Tibial artery (tissue), 4 donors: Measurements from ENCODE around the gene LAMA2.

Source experiments
- DNase-seq, 2 donors: peaks; one replicate each; pipeline ENCODE4 v3.0.0-alpha.2; 2019
- H3K27ac ChIP-seq, 2 donors: fragments of 200-600 bp; sonication (generic) in 1 of 2; 1 replicate in 1 of 2; 2 replicates in 1 of 2; pipeline ENCODE4 v1.5.1; 2018 to 2019; ENCODE audit warnings: mild to moderate bottlenecking in 1 of 2
- H3K27me3 ChIP-seq, 2 donors: fragments of 200-600 bp; sonication (generic) in 1 of 2; one replicate each; pipeline versions ENCODE4 v1.5.1 to v1.6.0; 2016 to 2019
- H3K36me3 ChIP-seq, 3 donors: fragments of 200-600 bp; sonication (generic) in 2 of 3; one replicate each; pipeline ENCODE4 v1.5.1; 2016 to 2019; ENCODE audit warnings: mild to moderate bottlenecking in 2 of 3
- H3K4me1 ChIP-seq, 4 donors: fragments of 200-600 bp; sonication (generic) in 2 of 4; 1 replicate in 3 of 4; 2 replicates in 1 of 4; pipeline ENCODE4 v1.5.1; 2016 to 2019
- H3K4me3 ChIP-seq, 2 donors: fragments of 200-600 bp; sonication (generic) in 1 of 2; 1 replicate in 1 of 2; 2 replicates in 1 of 2; pipeline ENCODE4 v1.5.1; 2018 to 2019; ENCODE audit warnings: mild to moderate bottlenecking in 2 of 2
- H3K9me3 ChIP-seq, 3 donors: fragments of 200-600 bp; sonication (generic) in 1 of 3; one replicate each; pipeline ENCODE4 v1.5.1; 2016 to 2019
- intact Hi-C: fragments of 100-400 bp; cut with DNase I; formaldehyde crosslinking; loops from one replicate; pipeline ENCODE4 v1.15.0; 2023; ENCODE audit warnings: low total_unique reads
- TF ChIP-seq, protein P1 (sequence below), 2 experiments: fragments of 200-600 bp in 1 of 2; fragments of 450-650 bp in 1 of 2; IDR thresholded peaks; one replicate each; pipeline ENCODE4 v1.5.1; 2017 to 2019; ENCODE audit warnings: antibody characterized with exemption in 2 of 2, mild to moderate bottlenecking in 1 of 2, moderate library complexity in 1 of 2

The LAMA2 gene

DNA sequence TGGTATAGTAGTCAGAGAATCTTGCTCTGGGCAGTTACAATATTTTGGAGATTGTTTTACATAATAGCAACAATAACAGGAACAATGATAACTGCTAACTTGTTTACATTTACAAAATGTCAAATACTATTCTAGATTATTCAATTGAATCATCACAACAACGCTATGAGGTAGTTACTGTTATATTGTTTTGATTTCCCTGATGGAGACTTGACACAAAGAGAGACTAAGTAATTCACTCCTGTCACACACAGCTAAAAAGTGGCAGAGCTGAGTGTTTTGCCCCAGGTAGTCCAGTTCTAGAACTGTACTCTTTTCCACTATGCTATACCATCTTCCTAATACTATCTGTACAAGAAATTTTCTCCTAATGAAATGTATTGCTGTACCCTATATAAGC lies 356.1 kb downstream of the LAMA2 start:
- TF ChIP-seq, protein P1, sequence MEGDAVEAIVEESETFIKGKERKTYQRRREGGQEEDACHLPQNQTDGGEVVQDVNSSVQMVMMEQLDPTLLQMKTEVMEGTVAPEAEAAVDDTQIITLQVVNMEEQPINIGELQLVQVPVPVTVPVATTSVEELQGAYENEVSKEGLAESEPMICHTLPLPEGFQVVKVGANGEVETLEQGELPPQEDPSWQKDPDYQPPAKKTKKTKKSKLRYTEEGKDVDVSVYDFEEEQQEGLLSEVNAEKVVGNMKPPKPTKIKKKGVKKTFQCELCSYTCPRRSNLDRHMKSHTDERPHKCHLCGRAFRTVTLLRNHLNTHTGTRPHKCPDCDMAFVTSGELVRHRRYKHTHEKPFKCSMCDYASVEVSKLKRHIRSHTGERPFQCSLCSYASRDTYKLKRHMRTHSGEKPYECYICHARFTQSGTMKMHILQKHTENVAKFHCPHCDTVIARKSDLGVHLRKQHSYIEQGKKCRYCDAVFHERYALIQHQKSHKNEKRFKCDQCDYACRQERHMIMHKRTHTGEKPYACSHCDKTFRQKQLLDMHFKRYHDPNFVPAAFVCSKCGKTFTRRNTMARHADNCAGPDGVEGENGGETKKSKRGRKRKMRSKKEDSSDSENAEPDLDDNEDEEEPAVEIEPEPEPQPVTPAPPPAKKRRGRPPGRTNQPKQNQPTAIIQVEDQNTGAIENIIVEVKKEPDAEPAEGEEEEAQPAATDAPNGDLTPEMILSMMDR (IDR thresholded peaks at IDR 0.05) = no peak
- DNase-seq = no peak
- Histone ChIP-seq H3K4me3 (no peak overlapping the region), H3K9me3 (no peaks in the 10 kb centered on the region), H3K27me3 (no peaks in the 10 kb centered on the region), H3K4me1 (no peaks in the 10 kb centered on the region), H3K27ac (no peak overlapping the region), H3K36me3 (peaks cover 0 to 3% (median 0%) of the 10 kb centered on the region in 3 donors)
- intact Hi-C loops = no loop called here

GRCh38 chr6:129239825-129240491 lies 357.0 kb downstream of the LAMA2 start:
- H3K4me1 ChIP-seq = no peaks in the 10 kb centered on the region
- H3K9me3 ChIP-seq = no peaks in the 10 kb centered on the region
- H3K27me3 ChIP-seq = no peaks in the 10 kb centered on the region
- H3K4me3 ChIP-seq = no peak overlapping the region
- no peak overlapping the region for H3K27ac ChIP-seq
- no peak for DNase-seq
- intact Hi-C loops = no loop called here
- peaks cover 0 to 3% (median 0%) of the 10 kb centered on the region in 3 donors for H3K36me3 ChIP-seq
- TF ChIP-seq, protein P1 (IDR thresholded peaks at IDR 0.05) = no peak

GRCh38 chr6:129240492-129240853 lies 357.5 kb downstream of the LAMA2 start:
- Histone ChIP-seq H3K4me1 (no peaks in the 10 kb centered on the region), H3K36me3 (peaks cover 0 to 3% (median 0%) of the 10 kb centered on the region in 3 donors), H3K27ac (no peak overlapping the region), H3K9me3 (no peaks in the 10 kb centered on the region), H3K27me3 (no peaks in the 10 kb centered on the region), H3K4me3 (no peak overlapping the region)
- intact Hi-C loops = no loop called here
- DNase-seq = no peak
- TF ChIP-seq, protein P1 (IDR thresholded peaks at IDR 0.05) = no peak

GRCh38 chr6:129242546-129242945 lies 359.6 kb downstream of the LAMA2 start:
- no peaks in the 10 kb centered on the region for H3K27me3 ChIP-seq
- intact Hi-C loops = no loop called here
- no peak overlapping the region for H3K27ac ChIP-seq
- TF ChIP-seq, protein P1 (IDR thresholded peaks at IDR 0.05) = no peak
- DNase-seq = no peak
- H3K9me3 ChIP-seq = no peaks in the 10 kb centered on the region
- H3K4me1 ChIP-seq = no peaks in the 10 kb centered on the region
- peaks cover 0 to 3% (median 0%) of the 10 kb centered on the region in 3 donors for H3K36me3 ChIP-seq
- no peak overlapping the region for H3K4me3 ChIP-seq

GRCh38 chr6:129243377-129243776 lies 360.4 kb downstream of the LAMA2 start:
- Histone ChIP-seq H3K4me1 (no peaks in the 10 kb centered on the region), H3K9me3 (no peaks in the 10 kb centered on the region), H3K36me3 (peaks cover 0 to 3% (median 0%) of the 10 kb centered on the region in 3 donors), H3K27me3 (no peaks in the 10 kb centered on the region), H3K27ac (no peak overlapping the region), H3K4me3 (no peak overlapping the region)
- TF ChIP-seq, protein P1 (IDR thresholded peaks at IDR 0.05) = no peak
- DNase-seq = no peak
- intact Hi-C loops = no loop called here

DNA sequence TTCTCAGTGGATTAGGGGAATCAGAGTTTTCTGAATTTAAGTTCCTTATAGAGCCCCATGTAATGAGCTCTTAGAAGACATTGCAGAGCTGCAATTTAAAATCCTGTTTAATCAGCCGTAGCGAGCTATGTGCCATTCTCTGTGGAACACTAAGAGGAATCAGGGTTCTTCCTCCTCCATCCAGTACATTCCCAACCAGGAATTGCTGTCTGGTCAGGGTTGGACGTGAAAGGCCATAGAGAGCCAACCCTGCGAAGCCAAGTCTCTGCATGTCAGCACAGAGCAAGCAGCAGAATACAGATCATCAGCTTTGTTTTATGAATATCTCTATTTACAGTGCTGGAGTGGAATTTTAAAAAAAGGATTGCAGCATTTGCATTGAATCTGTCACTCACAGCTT lies 366.0 kb downstream of the LAMA2 start:
- Histone ChIP-seq H3K27ac (no peak overlapping the region), H3K27me3 (no peaks in the 10 kb centered on the region), H3K9me3 (no peaks in the 10 kb centered on the region), H3K36me3 (no peaks in the 10 kb centered on the region), H3K4me3 (no peak overlapping the region), H3K4me1 (no peaks in the 10 kb centered on the region)
- TF ChIP-seq, protein P1 (IDR thresholded peaks at IDR 0.05) = no peak
- no peak for DNase-seq
- intact Hi-C loops = no loop called here
